Measurements from ENCODE around the gene LNPK.

The LNPK gene

DNA sequence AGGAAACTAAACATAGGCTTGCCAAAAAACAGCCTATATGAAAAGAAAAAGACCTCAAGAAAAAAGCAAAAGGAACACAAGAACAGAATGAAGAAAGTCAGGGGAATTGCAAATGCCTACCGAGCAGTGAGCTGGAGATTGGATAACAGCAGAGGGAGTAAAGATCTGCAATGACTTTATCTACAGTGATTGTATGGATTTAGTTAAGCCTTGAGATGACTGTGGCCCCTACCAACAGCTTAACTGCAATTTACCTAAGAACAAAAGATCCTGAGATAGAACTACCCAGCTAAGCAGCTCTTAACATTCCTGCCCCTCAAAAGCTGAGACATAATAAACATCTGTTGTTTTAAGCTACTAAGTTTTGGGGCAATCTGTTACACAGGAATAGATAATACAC, 20.5 kb downstream of the LNPK start:
- Histone ChIP-seq H3K4me1 (ENCODE audit: control insufficient read depth in 2 of 2, insufficient read depth in 1 of 2, low read depth in 1 of 2, low read length in 2 of 2) (peaks cover 0 to 6% of the 10 kb centered on the region in 2 donors), H3K27ac (replicated peaks; ENCODE audit: low read length) (no peak overlapping the region)

DNA sequence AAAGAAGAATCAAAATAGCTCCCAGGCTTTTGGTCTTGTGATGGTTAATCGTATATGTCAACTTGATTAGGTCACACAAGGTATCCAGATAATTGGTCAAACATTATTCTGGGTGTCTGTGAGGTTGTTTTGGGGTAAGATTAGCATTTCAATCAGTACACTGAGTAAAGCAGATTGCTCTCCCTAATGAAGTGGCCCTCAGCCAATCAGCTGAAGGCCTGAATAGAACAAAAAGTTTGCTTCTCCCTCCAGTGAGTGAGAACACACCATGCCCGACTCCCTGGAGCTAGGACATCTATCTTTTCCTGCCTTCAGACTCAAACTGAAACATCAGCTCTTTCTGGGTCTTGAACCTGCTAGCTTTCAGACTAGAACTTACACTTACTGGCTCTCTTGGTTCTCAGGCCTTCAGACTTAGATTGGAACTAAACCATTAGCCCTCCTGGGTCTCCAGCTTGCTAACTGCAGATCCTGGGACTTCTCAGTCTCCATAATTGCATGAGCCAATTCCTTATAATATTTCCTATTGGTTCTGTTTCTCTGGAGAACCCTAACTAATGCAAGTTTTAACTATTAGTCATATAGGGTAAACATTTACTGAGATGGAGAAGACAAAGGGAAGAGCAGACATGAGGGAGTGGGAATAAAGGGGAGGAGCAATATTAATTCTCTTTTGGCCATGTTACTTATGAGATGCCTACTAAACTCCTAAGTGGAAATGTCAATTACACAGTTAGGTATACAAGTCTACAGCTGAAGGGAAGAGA, 25.5 kb downstream of the LNPK start:
- H2BK120ac ChIP-seq (ENCODE audit: low read depth, low read length): no peak overlapping the region
- H3K27ac ChIP-seq (replicated peaks; ENCODE audit: low read length): no peak overlapping the region
- no peak overlapping the region for H3K14ac ChIP-seq (ENCODE audit: low read length)
- no CpG with 5 or more reads among the region's 2 CpGs for WGBS, 2 donors (ENCODE audit: extremely low coverage in 2 of 2, insufficient read length in 2 of 2, insufficient replicate concordance in 1 of 2)
- H4K91ac ChIP-seq (ENCODE audit: low read depth, low read length, poor library complexity): no peak overlapping the region
- H3K4me2 ChIP-seq (ENCODE audit: insufficient read depth, low read length, poor library complexity, severe bottlenecking): no peak overlapping the region
- no peak overlapping the region for H2AFZ ChIP-seq (ENCODE audit: low read length)
- no peak overlapping the region for H3K4ac ChIP-seq (ENCODE audit: low read length)
- H3K4me3 ChIP-seq (ENCODE audit: low read length in 2 of 2): no peak overlapping the region
- no peak overlapping the region for H2AK5ac ChIP-seq (ENCODE audit: low read depth, low read length)
- no peak overlapping the region for H4K8ac ChIP-seq (ENCODE audit: low read depth, low read length)
- H3K9ac ChIP-seq (ENCODE audit: low read depth, low read length, poor library complexity): no peak overlapping the region
- H3K23ac ChIP-seq (ENCODE audit: low read depth, low read length, poor library complexity): no peak overlapping the region
- no peak for DNase-seq (ENCODE audit: low spot score)
- H3K18ac ChIP-seq (ENCODE audit: low read length): no peak overlapping the region
- no peak overlapping the region for H2BK15ac ChIP-seq (ENCODE audit: low read length)
- peaks cover 2 to 10% of the 10 kb centered on the region in 2 donors for H3K9me3 ChIP-seq (replicated peaks in 1 of 2; ENCODE audit: control insufficient read depth in 2 of 2, insufficient read depth in 1 of 2, low read depth in 1 of 2, low read length in 2 of 2)
- H3K36me3 ChIP-seq (replicated peaks in 1 of 2; ENCODE audit: control insufficient read depth in 2 of 2, insufficient read depth in 2 of 2, low read length in 2 of 2): peaks cover 0 to 62% of the 10 kb centered on the region in 2 donors
- no peaks in the 10 kb centered on the region for H3K79me1 ChIP-seq (ENCODE audit: low read depth, low read length)
- H2BK5ac ChIP-seq (ENCODE audit: low read length): no peak overlapping the region
- no peak overlapping the region for H2BK12ac ChIP-seq (ENCODE audit: low read length)
- no peaks in the 10 kb centered on the region for H3K27me3 ChIP-seq (ENCODE audit: control insufficient read depth in 3 of 3, insufficient read depth in 3 of 3, low read depth in 1 of 3, low read length in 3 of 3)
- peaks cover 0 to 5% of the 10 kb centered on the region in 2 donors for H3K4me1 ChIP-seq (ENCODE audit: control insufficient read depth in 2 of 2, insufficient read depth in 1 of 2, low read depth in 1 of 2, low read length in 2 of 2)

More for the DNA sequence above, 20.5 kb downstream of the LNPK start:
- DNase-seq (ENCODE audit: low spot score): no peak
- no peak overlapping the region for H2BK5ac ChIP-seq (ENCODE audit: low read length)
- no peak overlapping the region for H4K8ac ChIP-seq (ENCODE audit: low read depth, low read length)
- no peak overlapping the region for H3K18ac ChIP-seq (ENCODE audit: low read length)
- H4K91ac ChIP-seq (ENCODE audit: low read depth, low read length, poor library complexity): no peak overlapping the region
- H3K23ac ChIP-seq (ENCODE audit: low read depth, low read length, poor library complexity): no peak overlapping the region
- no peaks in the 10 kb centered on the region for H3K27me3 ChIP-seq (ENCODE audit: control insufficient read depth in 3 of 3, insufficient read depth in 3 of 3, low read depth in 1 of 3, low read length in 3 of 3)
- H3K79me1 ChIP-seq (ENCODE audit: low read depth, low read length): no peaks in the 10 kb centered on the region
- H2BK12ac ChIP-seq (ENCODE audit: low read length): no peak overlapping the region
- no peak overlapping the region for H3K4ac ChIP-seq (ENCODE audit: low read length)
- no peak overlapping the region for H2AFZ ChIP-seq (ENCODE audit: low read length)
- H3K4me3 ChIP-seq (ENCODE audit: low read length in 2 of 2): no peak overlapping the region
- no peak overlapping the region for H3K14ac ChIP-seq (ENCODE audit: low read length)
- no peak overlapping the region for H3K4me2 ChIP-seq (ENCODE audit: insufficient read depth, low read length, poor library complexity, severe bottlenecking)
- no peak overlapping the region for H3K9ac ChIP-seq (ENCODE audit: low read depth, low read length, poor library complexity)
- H2BK120ac ChIP-seq (ENCODE audit: low read depth, low read length): no peak overlapping the region
- peaks cover 0 to 35% of the 10 kb centered on the region in 2 donors for H3K36me3 ChIP-seq (replicated peaks in 1 of 2; ENCODE audit: control insufficient read depth in 2 of 2, insufficient read depth in 2 of 2, low read length in 2 of 2)
- H2BK15ac ChIP-seq (ENCODE audit: low read length): no peak overlapping the region
- no peaks in the 10 kb centered on the region for H3K9me3 ChIP-seq (replicated peaks in 1 of 2; ENCODE audit: control insufficient read depth in 2 of 2, insufficient read depth in 1 of 2, low read depth in 1 of 2, low read length in 2 of 2)
- no CpG with 5 or more reads among the region's 1 CpG for WGBS, 2 donors (ENCODE audit: extremely low coverage in 2 of 2, insufficient read length in 2 of 2, insufficient replicate concordance in 1 of 2)
- H2AK5ac ChIP-seq (ENCODE audit: low read depth, low read length): no peak overlapping the region

DNA sequence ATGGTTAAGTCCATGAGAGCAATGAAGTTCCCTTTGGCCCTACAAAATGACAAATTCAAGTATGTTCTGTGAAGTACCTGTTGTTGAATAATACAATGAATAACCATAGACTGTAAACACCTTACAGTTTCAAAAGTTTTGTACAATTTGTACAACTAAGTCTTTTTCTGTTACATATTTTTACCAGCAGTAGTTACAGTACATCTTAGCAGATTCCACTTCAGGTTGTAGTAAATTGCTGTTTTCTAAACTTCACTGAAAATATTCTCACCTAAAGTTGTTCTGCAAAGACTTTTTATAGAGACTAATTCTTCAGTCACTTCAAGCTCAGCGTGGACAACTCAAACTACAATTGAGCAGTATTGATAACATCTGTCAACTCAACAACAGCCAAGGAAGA, 28.7 kb downstream of the LNPK start:
- H3K23ac ChIP-seq (ENCODE audit: low read depth, low read length, poor library complexity): no peak overlapping the region
- H3K4me1 ChIP-seq (ENCODE audit: control insufficient read depth in 2 of 2, insufficient read depth in 1 of 2, low read depth in 1 of 2, low read length in 2 of 2): no peaks in the 10 kb centered on the region
- H3K79me1 ChIP-seq (ENCODE audit: low read depth, low read length): no peaks in the 10 kb centered on the region
- DNase-seq (ENCODE audit: low spot score): no peak
- H3K9ac ChIP-seq (ENCODE audit: low read depth, low read length, poor library complexity): no peak overlapping the region
- no peak overlapping the region for H2BK120ac ChIP-seq (ENCODE audit: low read depth, low read length)
- no peak overlapping the region for H2BK12ac ChIP-seq (ENCODE audit: low read length)
- no peak overlapping the region for H3K4me2 ChIP-seq (ENCODE audit: insufficient read depth, low read length, poor library complexity, severe bottlenecking)
- peaks cover 2 to 10% of the 10 kb centered on the region in 2 donors for H3K9me3 ChIP-seq (replicated peaks in 1 of 2; ENCODE audit: control insufficient read depth in 2 of 2, insufficient read depth in 1 of 2, low read depth in 1 of 2, low read length in 2 of 2)
- WGBS, 2 donors (ENCODE audit: extremely low coverage in 2 of 2, insufficient read length in 2 of 2, insufficient replicate concordance in 1 of 2): no CpG with 5 or more reads among the region's 1 CpG
- H2BK15ac ChIP-seq (ENCODE audit: low read length): no peak overlapping the region
- no peak overlapping the region for H3K4ac ChIP-seq (ENCODE audit: low read length)
- H3K36me3 ChIP-seq (replicated peaks in 1 of 2; ENCODE audit: control insufficient read depth in 2 of 2, insufficient read depth in 2 of 2, low read length in 2 of 2): peaks cover 0 to 46% of the 10 kb centered on the region in 2 donors
- H3K4me3 ChIP-seq (ENCODE audit: low read length in 2 of 2): no peak overlapping the region
- H4K8ac ChIP-seq (ENCODE audit: low read depth, low read length): no peak overlapping the region
- H3K18ac ChIP-seq (ENCODE audit: low read length): no peak overlapping the region
- H3K27ac ChIP-seq (replicated peaks; ENCODE audit: low read length): no peak overlapping the region
- H3K27me3 ChIP-seq (ENCODE audit: control insufficient read depth in 3 of 3, insufficient read depth in 3 of 3, low read depth in 1 of 3, low read length in 3 of 3): no peaks in the 10 kb centered on the region
- H2AFZ ChIP-seq (ENCODE audit: low read length): no peak overlapping the region
- H3K14ac ChIP-seq (ENCODE audit: low read length): no peak overlapping the region
- H4K91ac ChIP-seq (ENCODE audit: low read depth, low read length, poor library complexity): no peak overlapping the region
- no peak overlapping the region for H2AK5ac ChIP-seq (ENCODE audit: low read depth, low read length)
- H2BK5ac ChIP-seq (ENCODE audit: low read length): no peak overlapping the region

DNA sequence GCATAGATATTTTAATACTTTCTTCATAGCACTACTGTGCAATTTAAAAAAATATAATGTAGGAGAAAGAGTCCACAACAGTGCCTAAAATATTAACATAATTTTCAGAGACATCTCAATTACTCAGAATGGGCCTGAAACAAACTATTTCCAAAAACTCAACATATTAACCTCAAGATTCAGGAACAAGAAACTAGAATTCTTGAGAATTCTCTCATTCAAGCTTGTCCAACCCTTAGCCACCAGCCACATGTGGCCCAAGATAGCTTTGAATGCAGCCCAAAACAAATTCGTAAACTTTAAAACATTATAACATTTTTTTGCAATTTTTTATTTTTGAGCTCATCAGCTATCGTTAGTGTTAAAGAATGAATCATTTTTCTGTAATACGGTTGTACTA, 35.2 kb downstream of the LNPK start:
- H3K9me3 ChIP-seq (replicated peaks in 1 of 2; ENCODE audit: control insufficient read depth in 2 of 2, insufficient read depth in 1 of 2, low read depth in 1 of 2, low read length in 2 of 2): peaks cover 0 to 4% of the 10 kb centered on the region in 2 donors
- H3K23ac ChIP-seq (ENCODE audit: low read depth, low read length, poor library complexity): no peak overlapping the region
- peaks cover 0 to 12% of the 10 kb centered on the region in 2 donors for H3K36me3 ChIP-seq (replicated peaks in 1 of 2; ENCODE audit: control insufficient read depth in 2 of 2, insufficient read depth in 2 of 2, low read length in 2 of 2)
- no peak overlapping the region for H3K9ac ChIP-seq (ENCODE audit: low read depth, low read length, poor library complexity)
- no peak overlapping the region for H4K91ac ChIP-seq (ENCODE audit: low read depth, low read length, poor library complexity)
- no peaks in the 10 kb centered on the region for H3K79me1 ChIP-seq (ENCODE audit: low read depth, low read length)
- H3K27me3 ChIP-seq (ENCODE audit: control insufficient read depth in 3 of 3, insufficient read depth in 3 of 3, low read depth in 1 of 3, low read length in 3 of 3): no peaks in the 10 kb centered on the region
- no peak for DNase-seq (ENCODE audit: low spot score)
- no peak overlapping the region for H3K14ac ChIP-seq (ENCODE audit: low read length)
- H3K4me3 ChIP-seq (ENCODE audit: low read length in 2 of 2): no peak overlapping the region
- no peaks in the 10 kb centered on the region for H3K4me1 ChIP-seq (ENCODE audit: control insufficient read depth in 2 of 2, insufficient read depth in 1 of 2, low read depth in 1 of 2, low read length in 2 of 2)
- H4K8ac ChIP-seq (ENCODE audit: low read depth, low read length): no peak overlapping the region
- H2AFZ ChIP-seq (ENCODE audit: low read length): no peak overlapping the region
- H2BK120ac ChIP-seq (ENCODE audit: low read depth, low read length): no peak overlapping the region
- H2BK5ac ChIP-seq (ENCODE audit: low read length): no peak overlapping the region
- H3K4me2 ChIP-seq (ENCODE audit: insufficient read depth, low read length, poor library complexity, severe bottlenecking): no peak overlapping the region
- H2BK12ac ChIP-seq (ENCODE audit: low read length): no peak overlapping the region
- no peak overlapping the region for H3K27ac ChIP-seq (replicated peaks; ENCODE audit: low read length)
- no peak overlapping the region for H2BK15ac ChIP-seq (ENCODE audit: low read length)
- H3K18ac ChIP-seq (ENCODE audit: low read length): no peak overlapping the region
- no peak overlapping the region for H2AK5ac ChIP-seq (ENCODE audit: low read depth, low read length)
- WGBS, 2 donors (ENCODE audit: extremely low coverage in 2 of 2, insufficient read length in 2 of 2, insufficient replicate concordance in 1 of 2): no CpG with 5 or more reads among the region's 3 CpGs
- H3K4ac ChIP-seq (ENCODE audit: low read length): no peak overlapping the region
